ENCODE results near the gene LTBP3.
"Not testable (repeated sequence)": the region's sequence is repeated elsewhere in the genome, so short reads cannot be mapped to it uniquely, and the experiment has no call there.

The LTBP3 gene

GRCh38 chr11:65572356-65573051 is 14.3 kb upstream of the LTBP3 start, which contains the start of gene FAM89B:
FAM89B (plus strand) TSS chr11:65572538; CDS start chr11:65572670, 132 bp downstream.
- peak in 55 of 56 donors; percentile 27 to 92 (median 77) for DNase-seq

DNA sequence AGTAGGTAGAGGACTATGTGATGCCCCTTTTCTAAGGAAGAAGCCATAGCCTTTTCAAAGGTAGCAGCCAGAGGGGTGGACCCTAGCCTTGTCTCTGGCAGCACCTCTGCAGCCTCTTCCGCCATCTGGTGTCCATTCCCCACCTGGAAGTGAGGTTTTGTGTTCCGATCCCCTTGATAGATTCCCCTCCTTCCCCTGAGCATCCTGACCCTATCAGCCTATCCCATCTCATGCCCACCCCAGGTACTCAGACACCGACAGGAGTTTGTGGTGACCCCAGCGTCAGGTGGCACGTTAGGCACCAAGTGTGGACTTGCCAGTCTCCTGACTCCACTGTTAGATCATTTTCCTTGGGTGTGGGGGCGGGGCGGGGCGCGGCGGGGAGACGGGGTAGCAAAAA is 13.8 kb upstream of the LTBP3 start:
- DNase-seq = peak in 1 of 56 donors; percentile 51

- no peak for DNase-seq
These were observed 13.3 kb upstream of the LTBP3 start for GRCh38 chr11:65571420-65571819.

- DNase-seq = peak; percentile 82 to 100 (median 98)
These were observed 12.1 kb upstream of the LTBP3 start, which contains the start of gene ZNRD2 for GRCh38 chr11:65569973-65570918. ZNRD2 (plus strand) TSS chr11:65570477; CDS start chr11:65570492, 15 bp downstream.

DNA sequence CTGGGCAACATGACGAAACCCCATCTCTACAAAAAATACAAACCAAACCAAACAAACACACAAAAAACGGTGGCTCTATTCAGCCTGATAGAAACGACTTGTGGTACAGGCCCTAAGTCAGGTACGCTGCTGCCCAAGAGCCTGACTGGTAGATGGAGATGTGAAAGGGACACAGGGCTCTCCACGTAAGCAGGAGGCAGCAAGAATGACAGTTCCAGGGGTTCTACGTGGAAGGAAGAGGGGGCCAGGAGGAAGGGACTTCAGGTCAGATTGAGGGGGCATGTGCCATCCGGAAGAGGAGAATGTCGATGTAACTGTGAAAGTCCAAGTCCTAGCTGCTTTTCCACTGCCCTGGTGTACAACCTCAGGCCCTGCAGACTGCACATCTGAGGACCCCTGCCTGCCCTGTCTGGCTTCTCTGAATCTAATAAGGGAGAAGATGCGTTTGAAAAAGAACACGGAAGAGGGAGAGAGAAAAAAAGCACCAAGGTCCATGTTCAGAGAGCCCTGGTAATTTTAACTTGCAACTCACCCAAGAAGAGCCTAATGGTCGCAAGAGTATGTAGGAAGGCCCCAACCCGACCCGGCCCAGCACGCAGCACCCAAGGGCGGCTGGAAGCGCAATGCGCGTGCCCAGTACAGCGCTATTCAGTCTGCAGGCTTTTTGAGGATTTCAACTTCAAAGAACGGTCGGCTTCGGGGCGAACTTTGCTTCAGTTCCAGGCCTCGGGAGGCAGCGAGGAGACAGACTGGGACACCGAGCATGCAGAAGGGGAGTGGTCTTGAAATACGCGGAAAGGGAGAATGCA is 11.2 kb upstream of the LTBP3 start:
- peak in 5 of 56 donors; percentile 58 to 78 (median 69) for DNase-seq

DNA sequence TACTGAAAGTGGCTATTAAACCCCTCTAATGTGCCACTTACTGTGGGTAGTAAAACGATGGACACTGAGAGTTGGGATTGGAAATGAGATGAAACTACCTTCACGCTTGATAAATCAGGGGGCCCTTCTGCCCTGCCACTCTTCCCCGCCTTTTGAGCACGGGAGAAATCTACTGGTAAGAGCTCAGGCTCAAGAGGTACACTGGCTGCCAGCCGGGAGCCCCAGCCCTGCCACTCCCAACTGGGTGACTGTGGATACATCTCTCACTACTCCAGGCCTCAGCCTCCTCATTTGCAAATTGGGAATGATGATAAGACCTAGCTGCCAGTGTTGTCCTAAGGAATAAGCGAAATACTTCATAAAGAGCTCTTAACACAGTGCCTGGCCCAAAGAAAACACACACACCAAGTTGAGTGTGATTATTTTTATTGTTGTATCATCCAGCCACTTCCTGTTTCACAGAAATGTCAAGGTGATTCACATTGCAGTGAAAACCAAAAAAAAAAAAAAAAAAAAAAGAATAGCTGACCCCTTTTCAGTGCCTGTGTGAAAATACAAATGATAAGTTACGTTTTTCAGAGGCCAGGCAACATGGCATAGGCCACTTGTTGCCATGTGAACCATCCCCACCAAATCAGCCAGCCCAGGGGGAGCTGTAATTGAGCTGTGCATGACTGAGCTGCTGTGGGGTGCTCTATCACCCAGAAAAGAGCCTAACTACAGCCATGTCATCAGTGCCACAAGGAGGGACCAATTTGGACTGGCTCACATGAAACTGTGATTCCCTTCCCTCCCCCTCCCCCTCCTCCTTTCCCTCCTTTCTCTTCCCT is 7.7 kb upstream of the LTBP3 start:
- no peak for DNase-seq

GRCh38 chr11:65564879-65565559 is 6.9 kb upstream of the LTBP3 start:
- DNase-seq = not testable (repeated sequence)

GRCh38 chr11:65563601-65564000 is 5.4 kb upstream of the LTBP3 start:
- no peak for DNase-seq

DNA sequence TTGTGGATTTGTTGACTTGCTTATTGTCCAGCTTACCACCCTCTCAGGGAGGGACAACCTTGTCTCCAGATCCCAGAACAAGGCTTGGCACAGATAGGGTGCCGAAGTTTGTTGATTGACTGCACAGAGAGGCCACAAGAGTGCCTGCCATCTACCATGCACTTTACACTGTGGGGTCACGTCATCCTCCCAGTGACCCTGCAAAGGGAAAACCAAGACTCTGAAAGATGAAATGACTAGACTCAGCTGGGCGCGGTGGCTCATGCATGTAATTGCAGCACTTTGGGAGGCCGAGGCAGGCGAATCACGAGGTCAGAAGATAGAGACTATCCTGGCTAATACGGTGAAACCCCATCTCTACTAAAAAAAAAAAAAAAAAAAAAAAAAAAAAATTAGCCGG is 4.6 kb upstream of the LTBP3 start:
- no peak for DNase-seq

GRCh38 chr11:65562020-65562419 is 3.9 kb upstream of the LTBP3 start:
- no peak for DNase-seq

- peak in 32 of 56 donors; percentile 11 to 65 (median 34) for DNase-seq
These were observed 2.6 kb upstream of the LTBP3 start for GRCh38 chr11:65560555-65561418.

GRCh38 chr11:65559951-65560537 is 1.9 kb upstream of the LTBP3 start:
- DNase-seq = peak in 7 of 56 donors; percentile 15 to 38 (median 19)

DNA sequence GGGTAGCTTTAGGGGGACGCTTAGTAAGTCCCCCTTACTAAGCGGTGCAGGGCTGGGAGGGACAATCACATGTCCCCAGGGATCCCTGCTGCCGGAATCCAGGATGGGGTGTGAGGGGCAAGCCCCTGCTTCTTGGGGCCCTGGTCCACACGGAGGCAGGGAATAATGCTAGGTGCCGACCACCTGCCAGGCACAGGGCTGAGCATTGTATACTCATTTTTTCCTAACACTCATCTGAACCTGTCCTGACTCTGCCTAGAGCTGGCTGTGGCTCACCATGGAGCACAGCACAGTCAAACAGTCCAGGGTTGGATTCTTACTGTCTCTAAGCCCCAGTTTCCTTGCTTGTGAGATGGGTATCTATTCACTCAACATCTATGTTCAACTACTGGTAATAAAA is 1.4 kb upstream of the LTBP3 start:
- DNase-seq = no peak

GRCh38 chr11:65558930-65559509 is 861 bp upstream of the LTBP3 start:
- peak in 43 of 56 donors; percentile 29 to 82 (median 60) for DNase-seq

- DNase-seq = peak in 17 of 56 donors; percentile 23 to 55 (median 34)
These were observed 718 bp downstream of the LTBP3 start for GRCh38 chr11:65557280-65558001.

- no peak for DNase-seq
These were observed 1.5 kb downstream of the LTBP3 start for GRCh38 chr11:65556470-65557279.
